GM06990 (cell line): ENCODE measurements around the gene CDYL.

Source experiments
- DNase-seq: peaks from one replicate; pipeline ENCODE4 v3.0.0-alpha.2; 2011; ENCODE audit not compliant: insufficient read length; ENCODE audit errors: extremely low read depth
- H3K27me3 ChIP-seq: replicated peaks from 2 replicates; pipeline ENCODE4 v1.6.0; 2011; ENCODE audit warnings: low read length; ENCODE audit not compliant: control insufficient read depth, insufficient read depth
- H3K36me3 ChIP-seq: 2 replicates; pipeline ENCODE4 v1.5.1; 2011; ENCODE audit warnings: low read length; ENCODE audit not compliant: control insufficient read depth, insufficient read depth
- H3K4me3 ChIP-seq: replicated peaks from 2 replicates; pipeline ENCODE4 v1.5.1; 2011; ENCODE audit warnings: low read depth, mild to moderate bottlenecking, control low read depth, low read length
- TF ChIP-seq, protein P1 (sequence below): IDR thresholded peaks from 2 replicates; pipeline ENCODE4 v1.5.1; 2011; ENCODE audit warnings: low read length, control low read depth, mild to moderate bottlenecking, inconsistent platforms; ENCODE audit not compliant: insufficient read depth, poor library complexity, severe bottlenecking

The CDYL gene

DNA sequence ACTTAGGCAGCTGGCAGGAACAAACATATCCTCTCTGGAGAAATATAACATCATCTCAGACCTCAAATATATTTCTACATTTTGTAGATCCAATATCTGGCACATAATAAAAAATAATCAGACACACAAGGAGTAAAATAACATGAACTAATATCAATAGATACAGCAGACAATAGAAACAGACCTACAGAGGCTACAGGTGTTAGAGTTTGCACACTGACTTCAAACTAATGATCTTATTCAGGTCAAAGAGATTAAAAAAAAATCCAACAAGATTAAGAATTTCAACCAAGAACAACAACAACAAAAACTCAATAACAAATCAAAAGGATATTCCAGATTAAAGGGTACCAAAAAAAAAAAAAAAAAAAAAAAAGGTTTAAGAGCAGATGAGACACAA lies 13.9 kb upstream of the CDYL start:
- H3K27me3 ChIP-seq: no peaks in the 10 kb centered on the region
- no peak overlapping the region for H3K4me3 ChIP-seq
- no peaks in the 10 kb centered on the region for H3K36me3 ChIP-seq
- DNase-seq: no peak
- TF ChIP-seq, protein P1, sequence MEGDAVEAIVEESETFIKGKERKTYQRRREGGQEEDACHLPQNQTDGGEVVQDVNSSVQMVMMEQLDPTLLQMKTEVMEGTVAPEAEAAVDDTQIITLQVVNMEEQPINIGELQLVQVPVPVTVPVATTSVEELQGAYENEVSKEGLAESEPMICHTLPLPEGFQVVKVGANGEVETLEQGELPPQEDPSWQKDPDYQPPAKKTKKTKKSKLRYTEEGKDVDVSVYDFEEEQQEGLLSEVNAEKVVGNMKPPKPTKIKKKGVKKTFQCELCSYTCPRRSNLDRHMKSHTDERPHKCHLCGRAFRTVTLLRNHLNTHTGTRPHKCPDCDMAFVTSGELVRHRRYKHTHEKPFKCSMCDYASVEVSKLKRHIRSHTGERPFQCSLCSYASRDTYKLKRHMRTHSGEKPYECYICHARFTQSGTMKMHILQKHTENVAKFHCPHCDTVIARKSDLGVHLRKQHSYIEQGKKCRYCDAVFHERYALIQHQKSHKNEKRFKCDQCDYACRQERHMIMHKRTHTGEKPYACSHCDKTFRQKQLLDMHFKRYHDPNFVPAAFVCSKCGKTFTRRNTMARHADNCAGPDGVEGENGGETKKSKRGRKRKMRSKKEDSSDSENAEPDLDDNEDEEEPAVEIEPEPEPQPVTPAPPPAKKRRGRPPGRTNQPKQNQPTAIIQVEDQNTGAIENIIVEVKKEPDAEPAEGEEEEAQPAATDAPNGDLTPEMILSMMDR: no peak

DNA sequence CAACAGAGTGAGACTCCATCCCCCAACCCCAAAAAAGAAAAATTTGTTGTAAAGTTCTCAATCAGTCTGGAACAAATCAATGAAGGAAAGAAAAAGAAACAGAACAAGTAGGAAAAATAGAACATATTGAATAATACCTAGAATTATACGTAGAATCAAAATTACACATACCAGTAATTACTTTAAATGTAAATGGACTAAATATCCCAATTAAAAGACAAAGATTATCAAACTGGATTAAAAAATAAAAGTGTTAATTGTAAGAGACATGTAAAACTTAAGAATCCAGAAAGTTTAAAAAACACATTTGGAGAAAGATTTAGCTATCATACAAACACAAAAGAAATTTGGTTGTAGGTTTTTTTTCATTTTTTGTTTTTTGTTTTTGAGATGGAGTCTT lies 12.3 kb upstream of the CDYL start:
- no peak for DNase-seq
- H3K36me3 ChIP-seq: no peaks in the 10 kb centered on the region
- TF ChIP-seq, protein P1: no peak
- no peak overlapping the region for H3K4me3 ChIP-seq
- no peaks in the 10 kb centered on the region for H3K27me3 ChIP-seq

DNA sequence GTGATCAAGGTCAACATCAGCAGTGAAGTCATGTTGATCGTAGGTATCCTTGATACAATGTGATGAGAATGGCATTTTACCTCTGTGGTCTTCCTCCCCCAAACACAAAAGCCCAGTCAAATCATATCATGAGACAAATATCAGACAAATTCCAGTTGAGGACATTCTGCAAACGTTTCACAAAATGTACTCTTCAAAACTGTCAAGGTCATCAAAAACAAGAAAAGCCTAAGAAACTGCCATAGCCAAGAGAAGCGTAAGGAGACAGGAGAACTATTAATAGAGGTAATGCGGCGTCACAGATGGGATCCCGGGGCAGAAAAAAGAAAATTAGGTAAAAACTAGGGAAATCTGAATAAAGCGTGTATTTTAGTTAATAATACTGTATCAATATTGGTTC lies 7.4 kb upstream of the CDYL start:
- H3K4me3 ChIP-seq: no peak overlapping the region
- H3K27me3 ChIP-seq: no peaks in the 10 kb centered on the region
- DNase-seq: no peak
- no peaks in the 10 kb centered on the region for H3K36me3 ChIP-seq
- TF ChIP-seq, protein P1: no peak

DNA sequence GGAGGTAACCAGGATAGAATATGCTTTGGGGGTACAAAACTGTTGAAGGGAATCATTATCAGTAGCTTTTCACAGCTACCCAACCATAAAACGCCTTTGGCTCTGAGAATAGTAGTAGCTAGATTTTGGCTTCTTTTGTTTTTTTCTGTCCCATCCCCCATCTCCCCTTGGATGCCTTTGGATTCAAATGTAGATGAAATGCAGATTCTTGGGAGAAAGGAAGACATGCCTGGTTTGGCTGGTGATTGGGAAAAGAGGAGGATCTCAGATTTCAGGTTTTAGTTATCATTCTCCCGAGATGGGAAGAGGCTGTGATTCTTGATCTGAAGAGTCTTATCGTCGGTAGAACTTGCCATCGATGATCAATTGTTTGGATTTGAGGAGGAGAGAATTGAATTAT lies 3.5 kb upstream of the CDYL start:
- DNase-seq: no peak
- TF ChIP-seq, protein P1: no peak
- no peaks in the 10 kb centered on the region for H3K36me3 ChIP-seq
- H3K4me3 ChIP-seq: no peak overlapping the region
- no peaks in the 10 kb centered on the region; the same call in 1 of the 2 replicates for H3K27me3 ChIP-seq

DNA sequence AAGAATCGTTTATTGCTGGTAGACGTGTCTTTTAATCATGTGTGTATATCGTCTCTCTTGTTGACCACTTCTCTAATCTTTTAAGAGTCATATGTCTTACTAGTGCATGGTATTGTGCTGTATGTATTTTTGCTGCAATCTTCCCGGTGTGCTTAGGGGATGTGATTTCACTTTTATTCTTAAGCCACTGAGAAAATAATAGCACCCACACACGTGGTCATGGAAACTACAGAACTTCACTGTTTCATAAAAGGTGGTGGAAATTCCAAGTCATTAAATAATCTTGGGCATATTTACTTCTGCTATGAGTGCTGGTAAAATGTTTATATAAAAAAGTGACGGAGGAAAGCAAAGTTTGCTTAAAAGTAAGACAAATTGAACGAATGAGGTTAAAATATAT lies 3.0 kb upstream of the CDYL start:
- no peaks in the 10 kb centered on the region for H3K36me3 ChIP-seq
- no peaks in the 10 kb centered on the region; the same call in 1 of the 2 replicates for H3K27me3 ChIP-seq
- no peak overlapping the region for H3K4me3 ChIP-seq
- DNase-seq: no peak
- TF ChIP-seq, protein P1: no peak

DNA sequence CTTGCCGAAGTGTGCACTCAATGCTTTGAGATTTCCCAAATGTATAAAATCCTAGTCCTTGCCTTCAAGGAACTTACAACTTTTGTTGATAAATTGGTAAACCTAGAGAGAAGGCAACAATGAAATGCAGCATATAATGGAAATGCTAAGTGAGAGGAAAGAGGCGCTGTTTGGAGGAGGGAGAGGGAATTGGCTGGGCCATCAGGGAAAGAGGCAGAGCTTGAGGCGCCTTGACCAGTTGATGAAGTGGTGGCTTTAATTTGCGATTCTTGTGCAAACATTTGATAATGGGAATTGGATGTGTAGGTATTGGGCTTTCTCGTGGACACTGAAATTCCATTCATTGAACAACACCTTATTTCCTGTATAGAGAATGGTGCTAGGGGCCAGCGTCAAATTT lies 1.9 kb upstream of the CDYL start:
- TF ChIP-seq, protein P1: no peak
- no peak overlapping the region for H3K4me3 ChIP-seq
- no peak for DNase-seq
- no peaks in the 10 kb centered on the region for H3K36me3 ChIP-seq
- H3K27me3 ChIP-seq: no peaks in the 10 kb centered on the region; the same call in 1 of the 2 replicates
